Dedifferentiated amniotic fluid mesenchymal stem cell (primary cell): ENCODE results near the gene MTF2.

Experiments used
- DNase-seq: peaks from one replicate; pipeline ENCODE4 v3.0.0-alpha.2; 2016; ENCODE audit errors: extremely low spot score

The MTF2 gene

DNA sequence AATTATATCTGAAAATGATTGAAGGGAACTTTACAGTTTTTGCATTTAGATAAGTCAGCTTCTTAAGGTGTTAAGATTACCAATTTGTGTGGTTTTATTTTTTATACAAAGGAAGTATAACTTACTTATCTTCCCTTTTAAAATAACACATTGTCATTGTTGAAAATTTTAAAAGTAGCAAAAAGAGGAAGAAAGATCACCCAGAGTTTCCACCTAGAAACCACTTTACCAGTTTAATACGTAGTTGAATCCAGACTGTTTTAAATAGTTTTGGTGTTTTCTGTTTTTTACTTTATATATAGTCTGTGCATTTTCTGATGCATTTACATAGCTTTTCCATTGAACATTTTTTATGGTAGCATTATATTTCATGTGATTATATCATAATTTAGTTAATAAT is 107.6 kb downstream of the MTF2 start:
- no peak for DNase-seq
